ENCODE measurements around the gene CEP57L1. TPM values are rescaled to one million over a fixed set of nuclear protein-coding genes. Genes with fewer than 3 reads are reported as not detected.
"Not testable (repeated sequence)": the region's sequence is repeated elsewhere in the genome, so short reads cannot be mapped to it uniquely, and the experiment has no call there.

The CEP57L1 gene
- total RNA-seq, 1 donor = 41.3 TPM

- H3K4me3 ChIP-seq (ENCODE audit: low read depth, low read length) = no peak overlapping the region
- no peak for TF ChIP-seq CTCF (IDR thresholded peaks at IDR 0.05; ENCODE audit: insufficient read depth, low read length)
- peak; percentile 31 for DNase-seq (ENCODE audit: low read depth)
Measured at GRCh38 chr6:109118871-109119354, 23.6 kb downstream of the CEP57L1 start.

GRCh38 chr6:109121411-109121810, 26.1 kb downstream of the CEP57L1 start:
- no peak for TF ChIP-seq CTCF (IDR thresholded peaks at IDR 0.05; ENCODE audit: insufficient read depth, low read length)
- peak; percentile 66 for DNase-seq (ENCODE audit: low read depth)
- no peak overlapping the region for H3K4me3 ChIP-seq (ENCODE audit: low read depth, low read length)

GRCh38 chr6:109124219-109124618, 28.9 kb downstream of the CEP57L1 start:
- DNase-seq (ENCODE audit: low read depth) = no peak
- no peak overlapping the region for H3K4me3 ChIP-seq (ENCODE audit: low read depth, low read length)
- TF ChIP-seq CTCF (IDR thresholded peaks at IDR 0.05; ENCODE audit: insufficient read depth, low read length) = no peak

GRCh38 chr6:109125504-109125903, 30.2 kb downstream of the CEP57L1 start:
- no peak for DNase-seq (ENCODE audit: low read depth)
- no peak overlapping the region for H3K4me3 ChIP-seq (ENCODE audit: low read depth, low read length)
- TF ChIP-seq CTCF (IDR thresholded peaks at IDR 0.05; ENCODE audit: insufficient read depth, low read length) = no peak

- DNase-seq (ENCODE audit: low read depth) = no peak
- no peak overlapping the region for H3K4me3 ChIP-seq (ENCODE audit: low read depth, low read length)
- TF ChIP-seq CTCF (IDR thresholded peaks at IDR 0.05; ENCODE audit: insufficient read depth, low read length) = no peak
Measured at GRCh38 chr6:109130065-109130464, 34.8 kb downstream of the CEP57L1 start.

GRCh38 chr6:109135600-109135999, 40.3 kb downstream of the CEP57L1 start:
- not testable (repeated sequence) for H3K4me3 ChIP-seq (ENCODE audit: low read depth, low read length); DNase-seq (ENCODE audit: low read depth)

- not testable (repeated sequence) for DNase-seq (ENCODE audit: low read depth)
Measured at GRCh38 chr6:109136039-109136438, 40.7 kb downstream of the CEP57L1 start.

GRCh38 chr6:109136530-109136929, 41.2 kb downstream of the CEP57L1 start:
- DNase-seq (ENCODE audit: low read depth); H3K4me3 ChIP-seq (ENCODE audit: low read depth, low read length): not testable (repeated sequence)

More at GRCh38 chr6:109136039-109136438, 40.7 kb downstream of the CEP57L1 start:
- not testable (repeated sequence) for H3K4me3 ChIP-seq (ENCODE audit: low read depth, low read length)

All from fibroblast of the aortic adventitia (primary cell).